Renal pelvis (tissue), 4 donors: ENCODE results near the gene PON1. TPM values are rescaled to one million over a fixed set of nuclear protein-coding genes. Genes with fewer than 3 reads are reported as not detected.

Experiments
- DNase-seq: peaks from one replicate; pipeline ENCODE4 v3.0.0-alpha.2; 2013
- polyA plus RNA-seq, 3 donors: library from polyadenylated mRNA; unstranded; fragments of 120-200 nt; gene quantifications; one replicate each; pipeline ENCODE4 v1.2.1, GENCODE V29; 2013; ENCODE audit not compliant: insufficient read length in 3 of 3

The PON1 gene
- polyA plus RNA-seq, 3 donors: 0.41 to 1.9 (median 0.50) TPM

DNA sequence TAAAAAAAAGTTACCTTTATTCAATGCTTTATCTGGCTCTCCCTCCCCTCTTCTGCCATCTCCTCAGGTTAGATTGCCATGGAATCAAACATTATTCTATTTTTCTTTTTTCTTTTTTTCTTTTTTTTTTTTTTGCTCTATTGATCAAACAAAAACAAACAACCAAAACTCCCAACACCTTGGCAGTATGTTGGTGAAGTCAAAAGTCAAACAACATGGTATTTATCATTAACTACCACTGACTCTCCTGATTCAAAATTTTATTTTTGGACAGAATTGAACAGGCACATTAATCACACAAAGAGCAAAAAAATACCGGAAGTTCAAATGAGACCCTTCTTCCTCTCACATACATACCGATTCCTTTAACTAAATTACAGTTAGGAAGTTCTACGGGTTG is 6.4 kb downstream of the PON1 start:
- DNase-seq: no peak

DNA sequence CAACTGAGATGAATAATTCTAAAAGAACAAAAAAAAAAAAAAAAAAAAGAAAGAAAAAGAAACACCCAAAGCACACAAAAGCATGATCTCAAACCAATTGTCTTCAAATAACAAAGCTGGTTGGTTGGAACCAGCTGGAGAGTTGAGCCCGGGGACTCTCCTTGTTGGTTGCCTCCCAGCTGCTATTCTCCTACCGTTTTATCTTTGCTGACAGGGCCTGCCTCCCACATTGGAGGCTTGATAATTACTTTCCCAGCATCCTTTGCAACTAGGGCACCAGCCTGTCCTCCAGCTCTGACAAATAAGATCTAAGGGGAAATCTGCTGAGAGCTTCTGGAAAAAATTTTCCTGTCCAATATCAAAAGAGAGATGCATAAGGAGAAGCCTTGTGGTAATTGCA is 6.8 kb downstream of the PON1 start:
- peak; percentile 12 for DNase-seq

DNA sequence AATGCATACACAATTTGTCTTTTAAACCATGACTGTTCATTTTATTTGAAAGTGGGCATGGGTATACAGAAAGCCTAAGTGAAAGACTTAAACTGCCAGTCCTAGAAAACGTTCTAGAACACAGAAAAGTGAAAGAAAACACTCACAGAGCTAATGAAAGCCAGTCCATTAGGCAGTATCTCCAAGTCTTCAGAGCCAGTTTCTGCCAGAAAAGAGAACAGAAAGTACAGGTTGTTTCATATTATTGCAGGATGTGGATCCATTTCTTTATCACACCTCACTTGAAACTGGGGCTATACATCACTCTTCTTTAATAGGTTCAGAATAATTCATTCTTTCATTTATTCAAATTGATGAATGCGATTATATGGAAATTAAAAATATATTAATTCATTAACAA is 7.7 kb downstream of the PON1 start:
- no peak for DNase-seq

- DNase-seq: no peak
Observed at GRCh38 chr7:95312561-95312960, 11.8 kb downstream of the PON1 start.

DNA sequence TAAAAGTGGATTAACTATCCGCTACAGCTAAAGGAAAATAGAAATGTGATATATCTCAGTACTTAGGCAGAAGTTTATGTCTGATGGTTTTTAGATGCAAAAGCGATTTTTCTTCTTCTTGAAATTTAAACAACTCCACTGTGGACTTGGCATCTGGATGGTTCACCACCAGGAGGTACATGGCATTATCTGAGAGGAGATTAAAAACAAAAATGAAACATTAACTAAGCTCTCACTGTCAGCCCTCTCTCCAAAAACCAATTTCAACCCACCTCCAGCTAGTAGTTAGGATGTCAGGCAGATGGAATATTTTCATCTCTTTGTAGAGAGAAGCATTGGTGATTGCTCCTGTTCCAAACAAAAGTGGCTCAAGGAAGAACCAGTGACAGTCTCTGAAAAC is 12.9 kb downstream of the PON1 start:
- no peak for DNase-seq

GRCh38 chr7:95309951-95310350 is 14.4 kb downstream of the PON1 start:
- DNase-seq: no peak

DNA sequence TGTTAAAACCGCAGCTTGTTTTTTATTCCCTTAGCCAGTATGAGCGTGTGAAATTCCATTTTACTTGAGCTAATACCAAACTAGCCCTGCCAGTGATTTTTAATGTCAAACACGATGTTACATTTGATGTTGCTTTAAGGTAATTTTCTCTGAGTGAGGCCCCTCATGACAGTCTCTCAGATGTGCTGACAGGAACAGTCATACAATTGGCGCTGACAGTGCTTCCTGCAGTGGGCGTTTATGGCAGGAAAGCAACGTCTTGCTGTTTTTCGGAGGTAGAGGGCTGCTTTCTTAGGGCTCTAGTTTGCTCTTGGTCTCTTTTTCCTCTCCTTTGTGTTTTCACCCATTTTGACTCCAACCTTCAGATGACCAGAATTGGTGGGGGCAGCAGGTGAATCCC is 19.3 kb downstream of the PON1 start:
- DNase-seq: no peak

GRCh38 chr7:95303013-95303905 is 21.1 kb downstream of the PON1 start:
- DNase-seq: peak; percentile 77

- DNase-seq: no peak
Observed at GRCh38 chr7:95298091-95298490, 26.2 kb downstream of the PON1 start.

GRCh38 chr7:95297041-95297440 is 27.3 kb downstream of the PON1 start:
- DNase-seq: no peak

- no peak for DNase-seq
Observed at GRCh38 chr7:95296456-95296855, 27.9 kb downstream of the PON1 start.

DNA sequence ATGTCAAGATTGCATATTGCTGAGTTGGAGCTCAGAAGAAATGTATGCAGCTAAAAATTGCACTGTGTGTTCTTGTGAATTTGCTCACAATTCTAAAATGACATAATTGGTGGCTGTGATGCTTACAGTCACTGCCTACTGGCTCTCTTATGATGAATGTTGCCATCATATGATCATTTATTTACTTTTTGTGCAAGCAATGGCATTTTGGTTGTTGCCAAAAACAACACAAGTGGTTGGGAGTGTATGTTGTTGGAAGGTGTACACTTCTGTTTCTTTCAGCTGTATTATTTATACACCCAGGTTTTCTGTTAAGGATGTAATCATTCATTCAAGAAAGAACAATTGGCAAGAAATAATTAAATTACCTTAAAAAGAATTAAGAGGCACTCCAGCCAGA is 28.9 kb downstream of the PON1 start:
- DNase-seq: no peak

DNA sequence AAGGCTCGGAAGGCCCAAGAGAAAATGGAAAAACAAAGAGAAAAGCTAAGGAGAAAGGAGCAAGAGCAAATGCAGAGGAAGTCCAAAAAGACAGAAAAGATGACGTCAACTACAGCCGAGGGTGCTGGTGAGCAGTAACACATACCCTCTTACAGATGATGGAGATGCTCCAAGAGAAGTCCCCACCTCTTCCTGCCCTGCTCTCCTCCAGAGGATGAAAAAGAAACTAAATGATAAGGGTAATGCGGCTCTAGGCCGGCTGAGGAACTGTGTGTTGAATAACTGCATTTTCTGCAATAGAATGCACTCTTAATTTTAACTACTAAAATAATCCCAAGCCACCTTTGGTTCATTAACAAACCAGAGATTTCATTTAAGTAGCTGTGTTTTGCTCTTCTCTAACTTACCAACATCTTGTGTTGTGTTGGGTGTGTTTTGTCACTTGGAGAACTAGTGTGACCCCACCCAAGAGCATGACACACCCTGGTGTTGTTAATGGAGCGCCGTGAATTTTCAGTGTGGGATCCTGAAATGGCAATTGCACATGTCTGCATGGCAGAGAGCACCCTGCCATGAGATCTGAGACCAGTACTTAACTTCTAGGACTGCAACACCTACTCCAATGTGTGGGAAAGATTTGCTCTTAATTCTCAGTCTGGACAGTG is 34.0 kb downstream of the PON1 start:
- DNase-seq: no peak

DNA sequence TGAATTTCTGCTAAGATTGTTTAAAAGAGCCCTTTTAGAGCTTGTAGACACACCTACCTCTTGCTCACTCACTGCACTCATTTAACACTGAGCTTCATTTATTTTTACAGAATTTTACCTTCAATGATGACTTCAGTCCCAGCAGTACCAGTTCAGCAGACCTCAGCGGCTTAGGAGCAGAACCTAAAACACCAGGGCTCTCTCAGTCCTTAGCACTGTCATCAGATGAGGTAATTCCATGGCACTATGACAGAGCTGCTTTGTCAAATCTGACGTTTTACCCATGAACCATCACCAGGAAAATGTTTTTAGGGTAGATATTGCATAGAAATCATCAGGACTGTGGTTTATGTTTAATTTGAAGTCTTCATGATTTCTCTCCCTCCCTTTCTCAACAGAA is 38.2 kb downstream of the PON1 start:
- DNase-seq: no peak

GRCh38 chr7:95279417-95279816 is 44.9 kb downstream of the PON1 start:
- no peak for DNase-seq

DNA sequence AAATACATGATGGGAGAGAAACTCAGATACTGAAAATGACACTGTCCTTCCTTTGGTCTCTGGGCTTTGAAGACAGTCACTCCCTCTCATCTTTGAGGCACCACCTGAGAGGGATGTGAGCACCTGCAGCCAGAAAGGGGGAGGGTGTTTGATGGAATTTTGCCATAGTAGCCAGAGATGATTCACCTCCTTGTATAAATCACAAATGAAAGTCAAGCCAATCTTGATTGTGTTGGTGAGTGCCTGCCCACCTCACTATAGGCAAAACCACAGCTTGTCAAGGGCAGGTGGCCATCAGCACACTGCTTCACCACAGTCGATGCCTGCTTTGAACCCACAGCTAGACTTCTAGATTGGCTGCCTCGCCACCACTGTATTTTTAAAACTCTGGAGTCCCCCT is 48.2 kb downstream of the PON1 start:
- DNase-seq: no peak

DNA sequence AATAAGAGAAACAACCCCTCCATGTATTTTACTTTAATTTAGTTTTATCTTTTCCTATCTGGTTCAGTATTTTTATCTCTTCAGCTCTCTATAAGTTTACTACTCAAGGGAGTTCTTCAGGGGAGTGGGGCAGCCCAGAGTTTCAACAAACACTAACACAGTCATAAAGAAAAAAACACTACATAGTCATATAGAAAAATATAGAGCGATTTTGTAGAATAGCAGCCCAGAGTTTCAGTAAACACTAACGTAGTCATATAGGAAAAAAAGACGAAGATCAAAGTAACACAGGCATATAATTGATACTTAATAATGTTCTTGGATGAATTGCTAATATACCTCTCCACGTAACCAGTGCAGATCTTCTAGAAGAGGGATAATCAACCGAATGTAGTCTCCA is 54.7 kb downstream of the PON1 start:
- no peak for DNase-seq

- DNase-seq: no peak
Observed at GRCh38 chr7:95267754-95268153, 56.6 kb downstream of the PON1 start.

- DNase-seq: no peak
Observed at GRCh38 chr7:95265634-95266033, 58.7 kb downstream of the PON1 start.

GRCh38 chr7:95264363-95264891 is 59.9 kb downstream of the PON1 start:
- no peak for DNase-seq

- DNase-seq: no peak
Observed at GRCh38 chr7:95263785-95264362, 60.5 kb downstream of the PON1 start.

- no peak for DNase-seq
Observed at GRCh38 chr7:95262875-95263274, 61.5 kb downstream of the PON1 start.

- no peak for DNase-seq
Observed at GRCh38 chr7:95261895-95262415, 62.4 kb downstream of the PON1 start.
